Body of pancreas (tissue), 4 donors: Measurements from ENCODE around the gene ICE2.

Source experiments
- CTCF ChIP-seq, 7 experiments: fragments of 450-650 bp in 4 of 7; fragments of 200-600 bp in 3 of 7; sonication (generic) in 3 of 7; IDR thresholded peaks; one replicate each; pipeline ENCODE4 v1.5.1; 2016 to 2019; ENCODE audit warnings: antibody characterized with exemption in 7 of 7
- POLR2A ChIP-seq, 3 donors: fragments of 450-650 bp; IDR thresholded peaks; one replicate each; pipeline ENCODE4 v1.6.1; 2016; ENCODE audit warnings: antibody characterized with exemption in 3 of 3, mild to moderate bottlenecking in 2 of 3

- TF ChIP-seq CTCF (IDR thresholded peaks at IDR 0.05) (no peak), POLR2A (IDR thresholded peaks at IDR 0.05) (no peak)
Observed at GRCh38 chr15:60438646-60439045, 40.3 kb downstream of the ICE2 start.
